Suprapubic skin (tissue), 4 donors: ENCODE data around the gene SIK3. TPM values are rescaled to one million over a fixed set of nuclear protein-coding genes. Genes with fewer than 3 reads are reported as not detected.

Source experiments
- DNase-seq, 2 donors: peaks; one replicate each; pipeline ENCODE4 v3.0.0-alpha.2; 2019; ENCODE audit warnings: low spot score in 2 of 2
- H3K27ac ChIP-seq: fragments of 200-600 bp; sonication (generic); one replicate; pipeline ENCODE4 v1.5.1; 2019
- H3K27me3 ChIP-seq: fragments of 200-600 bp; sonication (generic); one replicate; pipeline ENCODE4 v1.5.1; 2019
- H3K36me3 ChIP-seq: fragments of 200-600 bp; sonication (generic); one replicate; pipeline ENCODE4 v1.5.1; 2019
- H3K4me1 ChIP-seq: fragments of 200-600 bp; sonication (generic); one replicate; pipeline ENCODE4 v1.5.1; 2019
- H3K4me3 ChIP-seq: fragments of 200-600 bp; sonication (generic); one replicate; pipeline ENCODE4 v1.5.1; 2019; ENCODE audit warnings: mild to moderate bottlenecking
- H3K9me3 ChIP-seq: fragments of 200-600 bp; sonication (generic); one replicate; pipeline ENCODE4 v1.5.1; 2019
- CTCF ChIP-seq, 2 donors: fragments of 200-600 bp in 1 of 2; fragments of 450-650 bp in 1 of 2; sonication (generic) in 1 of 2; IDR thresholded peaks; one replicate each; pipeline ENCODE4 v1.5.1; 2016 to 2019; ENCODE audit warnings: antibody characterized with exemption in 2 of 2, mild to moderate bottlenecking in 1 of 2, moderate library complexity in 1 of 2
- EP300 ChIP-seq: sonication (generic); formaldehyde crosslinking; IDR thresholded peaks from one replicate; pipeline ENCODE4 v1.6.1; 2017; ENCODE audit warnings: antibody characterized with exemption
- POLR2A ChIP-seq, 2 donors: fragments of 450-650 bp; IDR thresholded peaks; one replicate each; pipeline ENCODE4 v1.6.1; 2017; ENCODE audit warnings: antibody characterized with exemption in 2 of 2, mild to moderate bottlenecking in 2 of 2, moderate library complexity in 2 of 2
- POLR2AphosphoS5 ChIP-seq, 3 donors: sonication (generic); formaldehyde crosslinking; IDR thresholded peaks; one replicate each; pipeline ENCODE4 v1.6.1; 2017; ENCODE audit warnings: antibody characterized with exemption in 3 of 3
- WGBS: methylation state at CpG from one replicate; pipeline ENCODE4 v1.1.5; 2018; 5-methylcytosine and 5-hydroxymethylcytosine counted together
- total RNA-seq, 4 donors: library from RNA; depleted of rRNA; stranded (reverse); fragments of >200 nt; gene quantifications; one replicate each; pipeline ENCODE4 v1.1.0, GENCODE V29; 2016

SIK3 gene
- total RNA-seq, 4 donors from 2014 or later: 31.6 to 60.8 (median 37.5) TPM

DNA sequence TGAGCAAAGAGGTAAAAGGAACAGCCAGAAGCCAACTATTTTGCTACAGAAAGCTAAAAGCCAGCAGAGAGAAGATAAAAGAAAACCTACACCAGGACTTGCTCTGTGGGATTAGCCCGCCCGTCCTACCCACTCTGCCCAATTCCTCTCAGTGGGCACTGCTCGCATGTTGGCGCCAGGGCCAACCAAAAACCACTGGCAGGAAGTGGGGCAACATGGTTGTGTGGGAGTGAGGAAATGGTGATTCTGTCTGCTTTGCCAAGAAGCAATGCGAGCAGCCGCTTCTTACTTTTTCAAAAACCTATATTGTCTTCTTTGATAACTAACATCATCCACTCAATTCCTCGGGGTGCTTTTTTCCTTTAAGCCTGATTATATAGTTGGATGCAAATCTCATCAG, 246.6 kb downstream of the SIK3 start:
- WGBS: 80% methylated on average over 7 of the region's 7 CpGs
- no peaks in the 10 kb centered on the region for H3K9me3 ChIP-seq
- no peak for TF ChIP-seq EP300
- no peak for TF ChIP-seq POLR2A (IDR thresholded peaks at IDR 0.05)
- no peak for TF ChIP-seq POLR2AphosphoS5 (IDR thresholded peaks at IDR 0.05)
- TF ChIP-seq CTCF (IDR thresholded peaks at IDR 0.05): no peak
- peaks cover 24% of the 10 kb centered on the region for H3K4me1 ChIP-seq
- peaks cover 29% of the 10 kb centered on the region for H3K36me3 ChIP-seq
- H3K27ac ChIP-seq: peak overlapping the region; percentile 36
- H3K27me3 ChIP-seq: no peaks in the 10 kb centered on the region
- no peak overlapping the region for H3K4me3 ChIP-seq
- no peak for DNase-seq

GRCh38 chr11:116849486-116849885, 248.7 kb downstream of the SIK3 start:
- H3K27me3 ChIP-seq: no peaks in the 10 kb centered on the region
- no peak overlapping the region for H3K4me3 ChIP-seq
- H3K27ac ChIP-seq: no peak overlapping the region
- peaks cover 45% of the 10 kb centered on the region for H3K36me3 ChIP-seq
- 89% methylated on average over 6 of the region's 6 CpGs for WGBS
- DNase-seq: no peak
- peaks cover 24% of the 10 kb centered on the region for H3K4me1 ChIP-seq
- TF ChIP-seq POLR2AphosphoS5 (IDR thresholded peaks at IDR 0.05) (no peak), EP300 (no peak)
- H3K9me3 ChIP-seq: no peaks in the 10 kb centered on the region

DNA sequence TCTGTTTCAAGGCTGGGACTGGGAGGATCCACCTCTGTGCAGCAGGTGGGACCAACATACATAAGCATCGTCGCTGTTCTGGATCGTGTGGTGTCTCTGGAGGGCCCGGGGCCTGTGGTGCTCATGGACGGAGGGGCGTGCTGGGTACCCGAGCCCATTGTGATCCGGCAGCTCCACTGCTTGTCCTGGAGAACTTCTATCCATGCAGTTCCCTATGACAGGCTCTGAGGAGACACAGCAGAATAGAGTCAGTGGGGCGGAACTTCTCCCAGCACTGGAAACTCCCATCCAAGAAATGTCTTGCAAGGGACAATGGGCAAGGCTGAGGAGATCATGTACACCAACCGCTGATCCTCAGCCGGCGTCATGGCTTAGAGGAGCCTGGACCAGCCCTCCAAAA, 249.2 kb downstream of the SIK3 start:
- no peak for TF ChIP-seq POLR2A (IDR thresholded peaks at IDR 0.05)
- no peak for TF ChIP-seq POLR2AphosphoS5 (IDR thresholded peaks at IDR 0.05)
- peaks cover 46% of the 10 kb centered on the region for H3K36me3 ChIP-seq
- peaks cover 23% of the 10 kb centered on the region for H3K4me1 ChIP-seq
- no peaks in the 10 kb centered on the region for H3K9me3 ChIP-seq
- no peak overlapping the region for H3K27ac ChIP-seq
- no peak overlapping the region for H3K4me3 ChIP-seq
- 96% methylated on average over 9 of the region's 12 CpGs for WGBS
- DNase-seq: no peak
- H3K27me3 ChIP-seq: no peaks in the 10 kb centered on the region

DNA sequence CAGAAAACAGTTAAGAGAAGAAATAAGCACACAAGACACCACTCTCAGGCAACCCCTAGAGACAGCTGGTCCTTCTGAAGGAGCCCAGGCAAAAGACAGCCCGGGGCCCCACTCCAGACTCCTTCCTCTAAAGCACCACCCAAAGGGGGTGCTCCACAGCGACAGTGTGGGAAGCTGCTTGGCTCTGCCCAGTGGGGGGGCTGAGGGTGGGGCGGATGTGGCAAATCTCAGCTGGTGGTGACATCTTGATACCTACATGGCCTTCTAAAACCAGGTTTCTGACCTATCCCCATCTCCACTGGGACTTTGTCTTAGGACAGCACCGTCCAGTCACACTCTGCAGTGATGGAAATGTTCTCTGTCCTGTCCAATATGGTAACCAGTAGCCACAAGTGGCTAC, 250.6 kb downstream of the SIK3 start:
- 89% methylated on average over 4 of the region's 4 CpGs for whole genome bisulfite sequencing
- Histone ChIP-seq H3K4me1 (peaks cover 10% of the 10 kb centered on the region), H3K27me3 (no peaks in the 10 kb centered on the region), H3K36me3 (peaks cover 54% of the 10 kb centered on the region), H3K27ac (no peak overlapping the region), H3K4me3 (no peak overlapping the region), H3K9me3 (no peaks in the 10 kb centered on the region)
- TF ChIP-seq EP300: no peak
- TF ChIP-seq CTCF (IDR thresholded peaks at IDR 0.05): no peak
- TF ChIP-seq POLR2AphosphoS5 (IDR thresholded peaks at IDR 0.05): no peak
- no peak for TF ChIP-seq POLR2A (IDR thresholded peaks at IDR 0.05)
- DNase-seq: no peak

DNA sequence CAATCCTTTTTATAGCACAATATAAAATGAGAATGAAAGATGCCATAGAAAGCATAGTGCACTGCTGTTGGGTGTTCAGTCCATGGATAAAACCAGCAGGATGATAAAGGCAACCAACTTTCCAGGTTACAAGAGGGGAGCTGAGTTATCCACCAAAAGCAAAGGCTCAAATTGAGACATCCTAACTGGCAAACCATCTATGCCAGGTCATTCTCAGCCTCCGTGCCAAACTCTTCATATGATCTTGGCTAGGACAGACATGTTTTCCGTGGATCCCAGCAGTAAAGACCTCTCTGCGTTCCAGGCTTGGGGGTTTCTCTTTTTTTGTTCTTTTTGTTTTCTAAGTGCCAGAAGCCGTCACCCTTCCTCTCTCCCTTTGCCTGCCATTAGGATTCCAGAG, 253.5 kb downstream of the SIK3 start:
- H3K27me3 ChIP-seq: no peaks in the 10 kb centered on the region
- H3K27ac ChIP-seq: no peak overlapping the region
- H3K4me3 ChIP-seq: no peak overlapping the region
- 79% methylated on average over 4 of the region's 4 CpGs for WGBS
- DNase-seq: no peak
- H3K9me3 ChIP-seq: no peaks in the 10 kb centered on the region
- no peaks in the 10 kb centered on the region for H3K4me1 ChIP-seq
- TF ChIP-seq POLR2A (IDR thresholded peaks at IDR 0.05) (no peak), CTCF (IDR thresholded peaks at IDR 0.05) (no peak), POLR2AphosphoS5 (IDR thresholded peaks at IDR 0.05) (no peak), EP300 (no peak)
- H3K36me3 ChIP-seq: peaks cover 54% of the 10 kb centered on the region

- no peak overlapping the region for H3K27ac ChIP-seq
- H3K27me3 ChIP-seq: no peaks in the 10 kb centered on the region
- no peaks in the 10 kb centered on the region for H3K4me1 ChIP-seq
- TF ChIP-seq CTCF (IDR thresholded peaks at IDR 0.05) (no peak), POLR2A (IDR thresholded peaks at IDR 0.05) (no peak), EP300 (no peak), POLR2AphosphoS5 (IDR thresholded peaks at IDR 0.05) (no peak)
- no peaks in the 10 kb centered on the region for H3K9me3 ChIP-seq
- H3K36me3 ChIP-seq: peaks cover 47% of the 10 kb centered on the region
- WGBS: 96% methylated on average over 9 of the region's 9 CpGs
- no peak overlapping the region for H3K4me3 ChIP-seq
- DNase-seq: no peak
Measured at GRCh38 chr11:116843661-116844060, 254.6 kb downstream of the SIK3 start.
